Measurements from ENCODE around the gene AKAP6.

Gene AKAP6

DNA sequence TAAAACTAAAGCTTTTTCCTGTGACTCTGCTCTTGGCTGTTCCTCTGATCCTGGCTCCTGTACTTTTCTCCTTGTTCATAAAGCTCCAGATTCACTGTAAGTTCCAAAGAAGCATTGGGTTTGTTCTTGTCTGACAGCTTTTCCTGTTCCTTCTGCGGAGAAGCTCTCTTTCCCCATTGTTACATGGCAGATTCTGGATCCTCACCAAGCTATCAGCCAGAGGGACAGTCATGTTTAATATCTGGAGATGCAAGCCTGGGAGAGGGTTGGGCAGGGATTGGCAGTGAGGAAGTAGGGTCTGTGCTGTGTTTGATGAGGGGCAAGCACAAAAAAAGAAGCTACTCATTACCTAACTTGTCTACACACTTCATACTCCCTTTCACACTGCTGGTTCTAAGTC lies 107.9 kb downstream of the AKAP6 start:
- DNase-seq (ENCODE audit: insufficient read length, low spot score) (no peak), FAIRE-seq (no peak)
- TF ChIP-seq, protein P1, sequence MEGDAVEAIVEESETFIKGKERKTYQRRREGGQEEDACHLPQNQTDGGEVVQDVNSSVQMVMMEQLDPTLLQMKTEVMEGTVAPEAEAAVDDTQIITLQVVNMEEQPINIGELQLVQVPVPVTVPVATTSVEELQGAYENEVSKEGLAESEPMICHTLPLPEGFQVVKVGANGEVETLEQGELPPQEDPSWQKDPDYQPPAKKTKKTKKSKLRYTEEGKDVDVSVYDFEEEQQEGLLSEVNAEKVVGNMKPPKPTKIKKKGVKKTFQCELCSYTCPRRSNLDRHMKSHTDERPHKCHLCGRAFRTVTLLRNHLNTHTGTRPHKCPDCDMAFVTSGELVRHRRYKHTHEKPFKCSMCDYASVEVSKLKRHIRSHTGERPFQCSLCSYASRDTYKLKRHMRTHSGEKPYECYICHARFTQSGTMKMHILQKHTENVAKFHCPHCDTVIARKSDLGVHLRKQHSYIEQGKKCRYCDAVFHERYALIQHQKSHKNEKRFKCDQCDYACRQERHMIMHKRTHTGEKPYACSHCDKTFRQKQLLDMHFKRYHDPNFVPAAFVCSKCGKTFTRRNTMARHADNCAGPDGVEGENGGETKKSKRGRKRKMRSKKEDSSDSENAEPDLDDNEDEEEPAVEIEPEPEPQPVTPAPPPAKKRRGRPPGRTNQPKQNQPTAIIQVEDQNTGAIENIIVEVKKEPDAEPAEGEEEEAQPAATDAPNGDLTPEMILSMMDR (IDR thresholded peaks at IDR 0.05; ENCODE audit: insufficient read depth, missing control alignments): no peak

DNA sequence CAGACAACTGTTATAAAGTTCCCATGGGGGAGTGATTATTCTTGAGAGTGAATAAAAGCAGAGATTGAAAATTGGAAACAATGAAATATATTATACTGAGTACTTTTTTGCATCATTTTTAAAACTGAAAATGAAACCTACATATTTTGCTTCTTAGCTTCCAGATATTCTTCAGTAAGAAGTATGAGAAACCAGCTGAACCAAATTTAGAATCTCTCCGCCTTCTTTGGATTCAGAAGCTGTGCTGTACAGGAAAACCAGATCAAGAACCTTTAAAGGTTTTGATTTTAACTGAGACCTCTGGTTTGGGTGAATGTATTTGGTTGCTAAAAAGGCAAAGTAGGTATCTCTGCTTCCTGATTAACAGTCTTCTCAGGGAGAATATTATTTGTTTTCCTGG lies 109.4 kb downstream of the AKAP6 start:
- no peak for FAIRE-seq

DNA sequence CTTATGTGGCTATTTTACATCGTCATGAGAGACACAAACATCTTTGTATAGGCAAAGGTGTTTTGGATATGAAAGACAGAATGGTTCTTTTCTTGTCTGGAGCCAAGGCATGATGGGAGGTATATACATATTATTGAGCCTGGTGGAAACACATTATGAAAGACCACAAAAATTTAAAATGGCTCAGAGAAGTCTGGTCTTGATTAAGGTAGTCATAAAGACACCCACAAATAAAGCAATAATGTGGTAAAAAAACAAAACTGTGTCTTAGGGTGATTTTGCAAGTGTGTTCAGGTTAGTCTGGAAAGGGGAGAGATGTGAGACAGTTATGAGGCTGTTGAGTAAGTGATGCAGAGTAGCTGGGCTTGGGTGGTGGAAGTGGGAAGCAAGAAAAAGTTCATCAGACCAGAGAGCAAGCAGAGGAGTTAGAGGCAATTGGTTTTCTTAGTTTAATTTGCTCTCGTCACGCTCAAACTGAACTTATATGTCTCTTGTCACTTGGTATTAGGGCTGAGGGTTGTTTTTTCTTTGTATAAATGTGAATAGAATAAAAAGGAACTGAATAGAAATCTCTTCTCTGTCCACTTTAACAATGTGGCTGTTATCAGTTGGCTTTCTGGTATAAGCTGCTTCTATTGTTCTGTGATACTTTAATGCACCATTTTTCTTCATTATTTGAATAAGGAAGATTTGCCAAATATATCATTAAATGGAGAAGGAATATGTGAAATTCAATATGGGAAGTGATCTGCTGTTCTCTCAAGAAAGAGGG lies 115.0 kb downstream of the AKAP6 start:
- TF ChIP-seq, protein P1 (IDR thresholded peaks at IDR 0.05; ENCODE audit: insufficient read depth, missing control alignments): no peak
- peak; percentile 35 for FAIRE-seq
- DNase-seq (ENCODE audit: insufficient read length, low spot score): no peak

More for the DNA sequence above, 109.4 kb downstream of the AKAP6 start:
- TF ChIP-seq, protein P1 (IDR thresholded peaks at IDR 0.05; ENCODE audit: insufficient read depth, missing control alignments): no peak
- DNase-seq (ENCODE audit: insufficient read length, low spot score): no peak

DNA sequence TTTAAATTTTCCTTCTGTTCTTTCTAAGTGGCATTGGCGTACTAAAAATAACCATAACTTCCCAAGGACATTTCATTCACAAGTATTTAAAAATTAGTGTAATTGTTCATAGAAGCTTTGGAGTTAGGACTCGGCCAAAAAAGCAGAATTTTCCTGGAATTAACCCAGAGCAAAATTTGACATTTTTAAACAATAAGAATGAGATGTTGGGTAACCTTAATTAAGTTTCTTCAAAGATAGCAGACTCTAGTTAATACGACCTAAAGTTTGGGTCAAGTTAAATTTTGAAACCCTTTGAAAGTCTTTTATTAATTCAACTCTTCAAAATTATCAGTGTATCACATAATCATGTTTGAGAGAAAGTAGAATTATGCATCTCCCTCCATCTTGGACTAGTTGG lies 118.3 kb downstream of the AKAP6 start:
- TF ChIP-seq, protein P1 (IDR thresholded peaks at IDR 0.05; ENCODE audit: insufficient read depth, missing control alignments): no peak
- DNase-seq (ENCODE audit: insufficient read length, low spot score) (no peak), FAIRE-seq (no peak)

DNA sequence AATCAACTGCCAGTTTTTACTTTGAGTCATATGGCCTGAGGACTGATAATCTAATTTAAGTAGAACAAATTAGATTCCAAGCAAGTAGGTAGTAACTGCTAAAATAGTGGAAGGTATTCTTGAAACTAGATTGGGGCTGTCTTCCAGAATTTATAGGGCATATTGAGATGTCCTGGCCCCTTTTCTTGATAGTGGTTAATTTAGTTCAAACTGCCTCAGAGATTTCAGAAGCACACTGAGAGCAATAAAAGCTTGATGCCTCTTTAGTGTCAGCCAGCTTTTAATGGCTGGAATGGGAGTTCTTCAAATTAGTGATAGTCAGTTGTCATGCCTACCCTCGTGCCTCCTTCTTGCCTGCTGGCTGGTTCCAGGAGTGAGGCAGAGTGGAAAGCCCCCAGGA lies 120.5 kb downstream of the AKAP6 start:
- no peak for DNase-seq (ENCODE audit: insufficient read length, low spot score)
- FAIRE-seq: no peak

DNA sequence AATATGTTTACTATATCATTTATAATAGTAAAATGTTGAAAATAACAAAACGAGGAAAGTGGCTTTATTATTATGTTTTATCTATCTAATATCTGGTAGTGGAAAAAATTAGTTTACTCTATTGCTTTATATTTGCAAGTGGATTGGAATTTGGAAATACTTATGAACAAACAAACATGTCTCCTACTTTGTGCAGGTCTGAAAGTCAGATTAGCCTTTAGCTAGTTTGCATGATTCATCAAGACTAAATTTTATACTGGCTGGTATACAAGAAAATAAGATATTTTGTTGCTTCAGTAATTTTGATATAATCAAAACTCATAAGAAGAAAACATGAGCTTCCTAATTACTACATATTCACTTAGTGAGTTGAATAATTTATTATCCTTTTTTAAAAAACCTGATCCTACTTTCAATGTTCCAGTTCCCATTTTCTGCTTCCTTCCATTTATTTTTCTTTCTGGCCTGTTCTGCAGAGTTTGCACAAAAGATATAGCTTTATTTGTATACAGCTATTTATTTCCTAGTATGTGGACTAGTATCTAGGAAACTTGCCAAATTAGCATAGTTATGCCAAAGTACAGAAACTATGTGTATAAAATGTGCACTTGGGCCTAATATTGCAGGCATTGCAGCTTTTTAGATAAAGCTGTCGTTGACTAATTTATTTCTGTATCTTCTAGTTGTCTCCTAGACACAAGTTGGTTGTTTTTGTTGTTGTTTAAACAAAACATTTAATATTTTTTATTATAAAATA lies 122.0 kb downstream of the AKAP6 start:
- FAIRE-seq (peak; percentile 11), DNase-seq (ENCODE audit: insufficient read length, low spot score) (no peak)
- TF ChIP-seq, protein P1 (IDR thresholded peaks at IDR 0.05; ENCODE audit: insufficient read depth, missing control alignments): no peak

More for the DNA sequence above, 120.5 kb downstream of the AKAP6 start:
- TF ChIP-seq, protein P1 (IDR thresholded peaks at IDR 0.05; ENCODE audit: insufficient read depth, missing control alignments): no peak

Data from D721Med (cell line).